ENCODE measurements around the gene PRCC.

The PRCC gene

DNA sequence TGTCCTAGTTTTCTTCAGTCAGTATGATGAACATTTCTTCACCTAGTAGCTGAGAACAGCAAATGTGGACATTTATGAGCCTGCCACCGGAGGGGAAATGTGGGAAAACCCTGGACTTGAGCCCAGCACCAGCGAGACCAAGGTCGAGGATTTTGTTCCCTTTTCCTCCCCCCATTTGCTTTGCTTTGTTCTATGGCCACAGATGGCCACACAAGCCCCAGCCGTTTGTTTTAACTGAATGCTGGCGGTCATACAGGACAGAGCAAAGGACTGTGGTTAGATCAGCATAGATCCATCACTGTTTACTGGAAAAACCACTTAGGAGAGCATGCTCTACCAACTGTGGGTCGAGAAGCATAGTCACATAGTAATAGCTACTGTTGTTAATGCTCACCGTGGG lies 28.5 kb downstream of the PRCC start:
- DNase-seq = no peak
- Histone ChIP-seq H3K27ac (ENCODE audit: insufficient read depth, low read length, poor library complexity, severe bottlenecking) (no peak overlapping the region), H3K4me1 (ENCODE audit: control insufficient read depth, insufficient read depth, low read length, poor library complexity, severe bottlenecking) (peaks cover 5% of the 10 kb centered on the region), H3K9me3 (ENCODE audit: control insufficient read depth, low read length) (no peaks in the 10 kb centered on the region), H3K4me3 (ENCODE audit: insufficient read depth, low read depth, low read length, poor library complexity, severe bottlenecking) (no peak overlapping the region), H3K27me3 (replicated peaks; ENCODE audit: control insufficient read depth, insufficient read depth, low read length, poor library complexity, severe bottlenecking) (no peaks in the 10 kb centered on the region), H3K36me3 (ENCODE audit: control insufficient read depth, insufficient read depth, low read length) (peaks cover 82% of the 10 kb centered on the region)

DNA sequence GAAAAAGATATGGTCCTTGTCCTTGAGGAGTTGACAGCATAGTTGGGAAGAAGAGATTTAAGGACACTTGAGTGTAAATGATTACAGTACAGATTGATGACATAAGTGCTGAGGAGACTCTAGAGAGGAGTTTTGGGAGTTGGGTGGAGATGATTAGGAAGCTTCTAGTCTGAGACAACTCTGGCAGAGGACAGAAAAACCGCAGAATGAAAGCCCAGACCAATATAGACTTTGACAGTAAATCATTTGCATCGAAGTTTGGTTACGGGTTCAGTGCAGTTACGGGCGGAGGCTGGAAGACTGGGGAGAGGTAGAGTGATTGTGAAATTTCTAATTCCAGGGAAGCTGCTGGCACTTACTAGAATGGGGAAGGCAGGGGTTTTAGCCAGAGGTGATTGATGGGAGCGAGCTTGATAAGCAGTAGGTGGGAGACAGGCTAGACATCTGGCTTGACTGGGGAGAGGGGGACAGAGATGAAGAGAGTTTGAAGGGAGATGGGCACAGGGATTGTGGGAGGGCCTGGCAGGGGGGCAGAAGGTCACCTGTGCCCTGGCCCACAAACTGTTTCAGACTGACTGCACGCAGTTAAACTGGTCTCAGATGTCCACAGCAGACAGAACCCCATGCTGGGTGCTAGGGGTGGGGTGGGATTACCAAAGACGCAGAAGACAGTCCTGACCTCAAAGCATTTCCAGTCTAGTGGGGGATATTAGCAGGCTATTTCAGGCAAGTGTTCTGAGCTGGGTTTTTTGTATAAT lies 29.2 kb downstream of the PRCC start:
- no peak overlapping the region for H3K27ac ChIP-seq (ENCODE audit: insufficient read depth, low read length, poor library complexity, severe bottlenecking)
- H3K36me3 ChIP-seq (ENCODE audit: control insufficient read depth, insufficient read depth, low read length) = peaks cover 77% of the 10 kb centered on the region
- H3K9me3 ChIP-seq (ENCODE audit: control insufficient read depth, low read length) = no peaks in the 10 kb centered on the region
- peaks cover 13% of the 10 kb centered on the region for H3K4me1 ChIP-seq (ENCODE audit: control insufficient read depth, insufficient read depth, low read length, poor library complexity, severe bottlenecking)
- no peaks in the 10 kb centered on the region for H3K27me3 ChIP-seq (replicated peaks; ENCODE audit: control insufficient read depth, insufficient read depth, low read length, poor library complexity, severe bottlenecking)
- H3K4me3 ChIP-seq (ENCODE audit: insufficient read depth, low read depth, low read length, poor library complexity, severe bottlenecking) = no peak overlapping the region
- DNase-seq = no peak

DNA sequence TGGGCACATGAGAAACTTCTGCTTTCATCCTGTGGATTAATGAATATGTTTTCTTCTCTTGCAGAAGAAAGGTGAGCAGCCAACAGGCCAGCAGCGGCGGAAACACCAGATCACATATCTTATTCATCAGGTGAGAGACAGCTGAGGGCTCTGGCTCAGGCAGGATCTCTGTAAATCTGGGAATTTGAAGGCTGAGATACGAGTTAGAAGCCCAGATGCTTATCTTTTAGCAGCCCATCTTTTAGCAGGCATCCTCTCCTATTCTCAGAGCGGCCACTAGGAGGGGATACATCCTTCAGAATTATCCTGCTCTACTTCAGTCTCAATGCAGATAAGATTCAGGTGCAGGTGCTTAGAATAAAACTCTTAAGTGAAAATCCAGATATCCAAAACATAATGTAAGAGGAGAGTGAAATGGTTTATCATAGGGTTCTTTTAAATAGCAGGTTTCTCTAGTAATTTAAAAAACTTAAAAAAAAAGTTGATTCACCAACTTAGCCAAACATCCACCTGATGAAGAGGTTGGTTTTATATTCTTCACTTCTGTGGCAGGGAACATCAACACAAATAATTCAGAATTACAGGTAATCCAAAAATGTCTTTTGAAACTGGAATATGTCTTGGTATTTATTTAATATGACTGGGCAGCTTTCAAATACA lies 30.0 kb downstream of the PRCC start:
- Histone ChIP-seq H3K27ac (ENCODE audit: insufficient read depth, low read length, poor library complexity, severe bottlenecking) (no peak overlapping the region), H3K27me3 (replicated peaks; ENCODE audit: control insufficient read depth, insufficient read depth, low read length, poor library complexity, severe bottlenecking) (no peaks in the 10 kb centered on the region), H3K9me3 (ENCODE audit: control insufficient read depth, low read length) (no peaks in the 10 kb centered on the region), H3K4me1 (ENCODE audit: control insufficient read depth, insufficient read depth, low read length, poor library complexity, severe bottlenecking) (peaks cover 15% of the 10 kb centered on the region), H3K4me3 (ENCODE audit: insufficient read depth, low read depth, low read length, poor library complexity, severe bottlenecking) (no peak overlapping the region), H3K36me3 (ENCODE audit: control insufficient read depth, insufficient read depth, low read length) (peaks cover 70% of the 10 kb centered on the region)
- DNase-seq = peak; percentile 27 to 45 (median 27)

DNA sequence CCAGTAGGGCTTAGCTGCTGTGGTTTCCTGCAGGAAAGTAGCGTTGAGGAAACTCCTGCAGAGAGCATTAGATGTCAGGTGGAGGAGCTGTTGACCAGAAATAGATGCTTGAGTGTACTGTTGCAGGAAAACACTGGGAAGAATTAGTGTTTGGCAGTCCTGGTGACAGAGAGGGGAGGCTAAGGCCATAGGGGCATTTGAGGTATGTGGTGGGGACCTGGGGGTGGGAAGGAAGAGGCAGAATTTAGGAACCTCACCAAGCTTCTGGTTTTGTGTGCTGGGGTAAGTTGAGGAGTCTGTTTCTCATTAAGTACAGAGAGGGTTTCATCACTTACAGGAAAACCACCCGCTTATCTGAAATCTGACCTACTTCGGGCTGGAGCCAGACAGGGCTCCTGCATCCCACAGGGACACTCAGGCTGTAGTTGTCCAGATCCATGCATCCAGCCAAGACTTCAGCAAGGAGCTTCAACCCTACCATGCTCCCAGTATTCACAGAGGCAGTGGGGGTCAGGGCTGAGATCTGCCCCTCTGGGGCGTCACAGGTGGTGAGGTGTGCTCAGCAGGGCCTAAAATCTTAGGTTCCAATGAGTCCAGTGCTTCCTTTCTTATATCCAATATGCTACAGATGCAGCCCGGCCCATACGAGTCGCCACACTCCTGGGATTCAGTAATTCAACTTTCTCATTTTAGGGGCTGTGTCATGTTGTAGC lies 34.2 kb downstream of the PRCC start:
- no peaks in the 10 kb centered on the region for H3K27me3 ChIP-seq (replicated peaks; ENCODE audit: control insufficient read depth, insufficient read depth, low read length, poor library complexity, severe bottlenecking)
- H3K36me3 ChIP-seq (ENCODE audit: control insufficient read depth, insufficient read depth, low read length) = peaks cover 38% of the 10 kb centered on the region
- H3K4me1 ChIP-seq (ENCODE audit: control insufficient read depth, insufficient read depth, low read length, poor library complexity, severe bottlenecking) = peaks cover 15% of the 10 kb centered on the region
- H3K4me3 ChIP-seq (ENCODE audit: insufficient read depth, low read depth, low read length, poor library complexity, severe bottlenecking) = no peak overlapping the region
- no peak for DNase-seq
- H3K9me3 ChIP-seq (ENCODE audit: control insufficient read depth, low read length) = no peaks in the 10 kb centered on the region
- peak overlapping the region; percentile 46 for H3K27ac ChIP-seq (ENCODE audit: insufficient read depth, low read length, poor library complexity, severe bottlenecking)

DNA sequence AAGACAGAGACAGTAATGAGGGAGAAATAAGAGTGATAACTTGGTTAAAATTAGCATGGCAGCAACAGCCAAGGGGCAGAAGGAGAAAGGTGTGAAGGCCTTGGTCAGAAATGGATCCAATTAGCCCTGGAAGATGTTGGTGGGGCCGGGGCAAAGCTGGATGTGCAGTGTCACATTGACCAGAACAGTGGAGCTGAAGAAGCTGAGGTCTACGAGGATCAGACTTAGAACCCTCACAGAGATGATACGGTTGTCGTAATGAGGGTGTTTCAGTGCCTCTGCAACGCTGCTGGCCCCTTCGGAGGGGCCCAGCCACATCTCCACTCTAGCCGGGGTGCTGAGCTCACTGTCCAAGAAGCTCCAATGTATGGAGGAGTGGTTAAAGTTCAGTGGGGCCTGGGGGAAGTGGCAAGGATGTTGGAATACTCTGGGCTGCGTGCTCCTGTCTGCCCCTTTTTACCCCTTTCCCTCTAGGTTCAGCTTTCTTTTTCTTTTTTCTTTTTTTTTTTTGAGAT lies 35.1 kb downstream of the PRCC start:
- Histone ChIP-seq H3K4me3 (ENCODE audit: insufficient read depth, low read depth, low read length, poor library complexity, severe bottlenecking) (no peak overlapping the region), H3K27me3 (replicated peaks; ENCODE audit: control insufficient read depth, insufficient read depth, low read length, poor library complexity, severe bottlenecking) (no peaks in the 10 kb centered on the region), H3K4me1 (ENCODE audit: control insufficient read depth, insufficient read depth, low read length, poor library complexity, severe bottlenecking) (peaks cover 18% of the 10 kb centered on the region), H3K36me3 (ENCODE audit: control insufficient read depth, insufficient read depth, low read length) (peaks cover 35% of the 10 kb centered on the region), H3K9me3 (ENCODE audit: control insufficient read depth, low read length) (no peaks in the 10 kb centered on the region), H3K27ac (ENCODE audit: insufficient read depth, low read length, poor library complexity, severe bottlenecking) (no peak overlapping the region)
- DNase-seq = no peak

DNA sequence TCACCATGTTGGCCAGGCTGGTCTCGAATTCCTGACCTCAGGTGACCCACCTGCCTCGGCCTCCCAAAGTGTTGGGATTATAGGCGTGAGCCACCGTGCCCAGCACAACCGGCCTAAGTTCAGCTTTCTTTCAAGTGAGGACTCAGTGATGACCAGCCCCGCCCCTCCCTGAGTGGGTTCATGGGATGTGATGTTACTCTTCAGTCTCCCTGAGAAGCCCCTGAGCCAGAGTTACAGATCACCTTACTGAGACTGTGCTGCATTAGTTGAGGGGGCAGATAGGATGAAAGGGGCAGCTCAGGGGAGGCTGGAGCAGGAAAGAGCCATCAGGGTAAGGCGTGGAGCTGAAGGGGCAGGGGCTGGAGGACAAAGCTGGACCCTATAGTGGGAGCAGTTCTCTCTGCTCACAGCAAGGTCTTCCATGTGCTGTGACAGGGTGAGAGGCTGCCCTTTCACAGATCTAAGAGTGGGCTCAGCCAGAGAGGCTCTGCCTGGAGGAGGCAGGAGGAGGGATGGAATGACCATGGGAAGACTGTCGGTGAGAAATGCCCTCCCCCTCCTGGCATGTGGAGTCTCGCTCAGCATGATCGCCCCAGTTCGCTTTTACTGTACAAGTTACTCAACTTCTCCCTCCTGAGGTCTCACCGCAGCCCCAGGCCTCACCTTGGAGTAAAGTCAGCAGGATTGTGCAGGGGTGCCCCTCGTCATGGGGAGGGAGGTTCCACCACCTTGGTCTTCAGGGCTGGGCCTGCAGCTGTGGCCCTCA lies 35.9 kb downstream of the PRCC start:
- Histone ChIP-seq H3K27me3 (replicated peaks; ENCODE audit: control insufficient read depth, insufficient read depth, low read length, poor library complexity, severe bottlenecking) (no peaks in the 10 kb centered on the region), H3K4me3 (ENCODE audit: insufficient read depth, low read depth, low read length, poor library complexity, severe bottlenecking) (no peak overlapping the region), H3K4me1 (ENCODE audit: control insufficient read depth, insufficient read depth, low read length, poor library complexity, severe bottlenecking) (peaks cover 26% of the 10 kb centered on the region), H3K36me3 (ENCODE audit: control insufficient read depth, insufficient read depth, low read length) (peaks cover 27% of the 10 kb centered on the region), H3K27ac (ENCODE audit: insufficient read depth, low read length, poor library complexity, severe bottlenecking) (no peak overlapping the region), H3K9me3 (ENCODE audit: control insufficient read depth, low read length) (no peaks in the 10 kb centered on the region)
- DNase-seq = no peak

DNA sequence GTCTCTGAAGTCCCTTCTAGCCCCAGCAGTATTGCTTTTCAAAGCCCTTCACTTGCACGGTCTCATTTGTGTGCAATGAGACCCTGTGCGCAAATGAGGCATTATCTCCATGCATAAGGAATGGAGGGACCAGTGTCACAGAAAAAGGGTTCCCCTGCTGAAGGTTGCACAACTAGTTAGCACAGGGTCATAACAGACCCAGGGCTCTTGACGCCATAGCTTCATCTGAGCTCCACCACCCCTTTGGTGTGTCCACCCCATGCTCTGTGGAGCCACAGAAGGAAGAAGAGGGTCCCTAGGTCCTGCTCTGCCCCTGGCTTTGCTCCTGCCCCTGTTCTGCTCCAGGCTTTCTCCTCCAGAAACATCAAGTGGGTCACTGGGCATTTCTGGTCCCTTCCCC lies 36.7 kb downstream of the PRCC start:
- Histone ChIP-seq H3K4me1 (ENCODE audit: control insufficient read depth, insufficient read depth, low read length, poor library complexity, severe bottlenecking) (peaks cover 26% of the 10 kb centered on the region), H3K4me3 (ENCODE audit: insufficient read depth, low read depth, low read length, poor library complexity, severe bottlenecking) (no peak overlapping the region), H3K27me3 (replicated peaks; ENCODE audit: control insufficient read depth, insufficient read depth, low read length, poor library complexity, severe bottlenecking) (no peaks in the 10 kb centered on the region), H3K36me3 (ENCODE audit: control insufficient read depth, insufficient read depth, low read length) (peaks cover 25% of the 10 kb centered on the region), H3K27ac (ENCODE audit: insufficient read depth, low read length, poor library complexity, severe bottlenecking) (no peak overlapping the region), H3K9me3 (ENCODE audit: control insufficient read depth, low read length) (no peaks in the 10 kb centered on the region)
- no peak for DNase-seq

DNA sequence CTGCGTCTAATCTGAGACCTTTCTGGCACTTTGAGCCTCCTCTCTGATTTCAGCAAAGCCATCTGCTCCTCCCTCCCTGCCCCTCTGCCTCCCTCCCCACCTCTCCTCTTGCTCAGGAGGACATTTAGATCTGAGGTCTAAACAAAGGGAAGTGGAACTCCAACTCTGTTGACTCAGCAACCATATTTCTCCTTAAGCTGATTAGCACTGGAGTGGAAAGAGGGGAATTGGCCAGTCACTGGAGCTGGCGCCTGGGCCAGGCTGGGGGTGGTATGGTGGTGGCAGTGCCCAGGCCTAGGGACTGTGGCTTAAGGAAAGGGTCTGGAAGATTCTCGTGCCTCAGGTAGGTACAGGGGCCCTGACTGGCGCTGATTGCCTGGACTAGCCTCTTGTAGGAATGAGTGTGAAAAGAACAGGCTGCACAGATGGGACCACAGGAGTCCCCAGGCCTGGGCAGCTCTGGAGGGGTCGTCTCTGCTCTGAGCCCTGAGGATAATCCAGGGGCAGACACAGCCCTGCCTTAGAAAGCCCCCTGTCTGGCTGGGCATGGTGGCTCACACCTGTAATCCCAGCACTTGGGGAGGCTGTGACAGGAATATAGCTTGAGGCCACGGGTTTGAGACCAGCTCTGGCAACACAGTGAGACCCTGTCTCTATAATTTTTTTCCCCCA lies 37.4 kb downstream of the PRCC start:
- H3K4me3 ChIP-seq (ENCODE audit: insufficient read depth, low read depth, low read length, poor library complexity, severe bottlenecking) = no peak overlapping the region
- no peaks in the 10 kb centered on the region for H3K9me3 ChIP-seq (ENCODE audit: control insufficient read depth, low read length)
- H3K36me3 ChIP-seq (ENCODE audit: control insufficient read depth, insufficient read depth, low read length) = peaks cover 20% of the 10 kb centered on the region
- H3K4me1 ChIP-seq (ENCODE audit: control insufficient read depth, insufficient read depth, low read length, poor library complexity, severe bottlenecking) = peaks cover 26% of the 10 kb centered on the region
- no peak for DNase-seq
- H3K27ac ChIP-seq (ENCODE audit: insufficient read depth, low read length, poor library complexity, severe bottlenecking) = peak overlapping the region; percentile 16
- H3K27me3 ChIP-seq (replicated peaks; ENCODE audit: control insufficient read depth, insufficient read depth, low read length, poor library complexity, severe bottlenecking) = no peaks in the 10 kb centered on the region

DNA sequence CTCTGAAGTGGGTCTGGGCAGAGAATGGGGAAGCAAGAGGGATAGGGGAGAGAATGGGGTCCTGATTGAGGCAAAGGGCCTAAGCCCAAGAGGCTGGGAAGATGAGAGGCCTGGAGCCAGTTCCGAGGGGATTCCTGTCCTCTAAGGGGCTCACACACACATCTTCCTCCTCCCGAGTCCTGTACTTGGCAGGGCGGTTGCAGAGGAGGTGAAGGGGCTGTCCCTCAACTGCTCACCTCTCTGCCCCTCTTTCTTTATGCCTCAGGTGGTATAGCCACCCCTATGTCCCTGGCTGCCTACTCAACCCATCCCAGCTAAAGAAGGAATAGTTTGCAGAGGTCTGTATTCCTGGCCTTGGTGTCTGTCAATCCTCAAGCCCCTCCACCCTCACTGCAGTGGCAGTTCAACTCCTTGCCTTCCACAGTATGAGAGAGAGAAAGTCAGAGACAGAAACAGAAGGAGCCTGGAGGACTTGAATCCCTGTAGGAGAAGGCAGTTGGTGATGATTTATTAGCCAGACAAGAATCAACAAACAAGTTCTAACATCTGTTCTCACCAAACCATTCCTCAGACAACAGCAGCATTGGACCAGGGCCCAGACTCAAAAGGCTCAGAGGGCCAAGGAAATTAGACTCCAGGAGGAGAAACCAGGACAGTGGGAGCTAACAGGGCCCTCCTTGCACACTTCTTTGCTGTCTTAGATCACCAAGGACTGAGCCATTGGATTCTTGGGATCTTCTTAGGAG lies 38.6 kb downstream of the PRCC start:
- Histone ChIP-seq H3K27ac (ENCODE audit: insufficient read depth, low read length, poor library complexity, severe bottlenecking) (no peak overlapping the region), H3K27me3 (replicated peaks; ENCODE audit: control insufficient read depth, insufficient read depth, low read length, poor library complexity, severe bottlenecking) (no peaks in the 10 kb centered on the region), H3K4me1 (ENCODE audit: control insufficient read depth, insufficient read depth, low read length, poor library complexity, severe bottlenecking) (peaks cover 19% of the 10 kb centered on the region), H3K9me3 (ENCODE audit: control insufficient read depth, low read length) (no peaks in the 10 kb centered on the region), H3K36me3 (ENCODE audit: control insufficient read depth, insufficient read depth, low read length) (peaks cover 15% of the 10 kb centered on the region), H3K4me3 (ENCODE audit: insufficient read depth, low read depth, low read length, poor library complexity, severe bottlenecking) (no peak overlapping the region)
- no peak for DNase-seq

Measured in effector memory CD4-positive, alpha-beta T cell (primary cell).